SU-DHL-6 (cell line): ENCODE results near the gene CEL.

Source experiments
- H2AFZ ChIP-seq: fragments of 200-600 bp; sonication (generic); 2 replicates; pipeline ENCODE4 v1.6.1; 2014; ENCODE audit warnings: low read depth, mild to moderate bottlenecking, moderate library complexity, mixed read lengths, antibody characterized with exemption, low read length; ENCODE audit not compliant: severe bottlenecking
- H3F3A ChIP-seq: fragments of 200-600 bp; shearing (Covaris generic); 2 replicates; pipeline ENCODE4 v1.6.0; 2016; ENCODE audit warnings: antibody characterized with exemption, mild to moderate bottlenecking; ENCODE audit not compliant: insufficient read depth
- H3K27ac ChIP-seq: fragments of 200-600 bp; sonication (generic); 2 replicates; pipeline ENCODE4 v1.5.1; 2016; ENCODE audit warnings: low read depth, mild to moderate bottlenecking, low read length, moderate library complexity, mixed read lengths
- H3K27me3 ChIP-seq: fragments of 200-600 bp; sonication (generic), shearing (Covaris generic); 2 replicates; pipeline ENCODE4 v1.6.0; 2014; ENCODE audit warnings: mild to moderate bottlenecking, low read length
- H3K36me3 ChIP-seq: fragments of 200-600 bp; sonication (generic); 2 replicates; pipeline ENCODE4 v1.6.1; 2014; ENCODE audit warnings: mild to moderate bottlenecking, low read length, mixed read lengths
- H3K4me2 ChIP-seq: fragments of 300-600, 200-600 bp; shearing (Covaris generic), sonication (generic); 2 replicates; pipeline ENCODE4 v1.6.0; 2014; ENCODE audit warnings: low read length, low read depth, mild to moderate bottlenecking; ENCODE audit not compliant: poor library complexity, severe bottlenecking
- H3K4me3 ChIP-seq: fragments of 200-600 bp; sonication (generic); 2 replicates; pipeline ENCODE4 v1.5.1; 2014; ENCODE audit warnings: antibody characterized with exemption, low read length, mild to moderate bottlenecking, mixed read lengths; ENCODE audit not compliant: insufficient read depth, poor library complexity, severe bottlenecking
- H3K79me2 ChIP-seq: fragments of 200-600 bp; sonication (generic); 2 replicates; pipeline ENCODE4 v1.6.1; 2014; ENCODE audit warnings: mild to moderate bottlenecking, low read length, moderate library complexity; ENCODE audit not compliant: insufficient read depth
- H3K9ac ChIP-seq: fragments of 200-600 bp; sonication (generic); 2 replicates; pipeline ENCODE4 v1.7.0; 2014; ENCODE audit warnings: mild to moderate bottlenecking, low read length
- H3K9me2 ChIP-seq: fragments of 200-600 bp; sonication (generic); replicated peaks from 2 replicates; pipeline ENCODE4 v1.6.1; 2014; ENCODE audit warnings: low read length; ENCODE audit not compliant: insufficient read depth
- H3K9me3 ChIP-seq: fragments of 200-600 bp; sonication (generic); 2 replicates; pipeline ENCODE4 v1.6.1; 2014; ENCODE audit warnings: low read length, mixed read lengths; ENCODE audit not compliant: insufficient read depth
- H4K20me1 ChIP-seq: fragments of 200-600 bp; sonication (generic); 2 replicates; pipeline ENCODE4 v1.6.1; 2014; ENCODE audit warnings: low read depth, mild to moderate bottlenecking, antibody characterized with exemption, low read length, moderate library complexity, mixed read lengths
- EZH2phosphoT487 ChIP-seq: fragments of 200-600 bp; sonication (generic), shearing (Covaris generic); conservative IDR thresholded peaks from 2 replicates; pipeline ENCODE4 v1.6.1; 2018; ENCODE audit warnings: mild to moderate bottlenecking, antibody characterized with exemption, low read length, moderate library complexity, mixed read lengths
- TF ChIP-seq, protein P1 (sequence below): fragments of 200-600 bp; sonication (generic); IDR thresholded peaks from one replicate; pipeline ENCODE4 v1.5.1; 2017; ENCODE audit warnings: antibody characterized with exemption, mild to moderate bottlenecking, low read length, moderate library complexity; ENCODE audit not compliant: insufficient read depth, poor library complexity, severe bottlenecking

CEL gene

DNA sequence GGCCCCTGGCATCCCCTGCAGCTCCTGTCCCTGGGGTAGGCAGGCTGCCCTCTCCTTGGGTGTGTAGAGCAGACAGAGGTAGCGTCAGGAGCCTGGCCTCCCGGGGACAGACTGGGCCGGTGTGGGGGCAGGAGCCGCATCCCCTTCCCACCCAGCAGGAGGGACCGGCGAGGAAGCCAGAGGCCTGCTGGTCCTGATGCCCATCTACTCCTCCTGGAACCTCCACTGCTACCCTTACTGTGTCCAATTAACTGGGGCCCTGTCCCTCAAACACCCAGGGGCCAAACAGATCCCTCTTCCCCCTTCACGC is 43.6 kb downstream of the CEL start:
- H3K79me2 ChIP-seq, result no peaks in the 10 kb centered on the region
- H2AFZ ChIP-seq, result no peak overlapping the region
- H3K9me3 ChIP-seq, result no peaks in the 10 kb centered on the region
- H3K9ac ChIP-seq, result no peak overlapping the region
- H3K9me2 ChIP-seq, result no peaks in the 10 kb centered on the region
- no peak overlapping the region for H3K27ac ChIP-seq
- no peaks in the 10 kb centered on the region for H4K20me1 ChIP-seq
- no peak overlapping the region for H3K4me3 ChIP-seq
- no peaks in the 10 kb centered on the region for H3K36me3 ChIP-seq
- H3F3A ChIP-seq, result no peaks in the 10 kb centered on the region
- H3K4me2 ChIP-seq, result no peak overlapping the region
- TF ChIP-seq, protein P1, sequence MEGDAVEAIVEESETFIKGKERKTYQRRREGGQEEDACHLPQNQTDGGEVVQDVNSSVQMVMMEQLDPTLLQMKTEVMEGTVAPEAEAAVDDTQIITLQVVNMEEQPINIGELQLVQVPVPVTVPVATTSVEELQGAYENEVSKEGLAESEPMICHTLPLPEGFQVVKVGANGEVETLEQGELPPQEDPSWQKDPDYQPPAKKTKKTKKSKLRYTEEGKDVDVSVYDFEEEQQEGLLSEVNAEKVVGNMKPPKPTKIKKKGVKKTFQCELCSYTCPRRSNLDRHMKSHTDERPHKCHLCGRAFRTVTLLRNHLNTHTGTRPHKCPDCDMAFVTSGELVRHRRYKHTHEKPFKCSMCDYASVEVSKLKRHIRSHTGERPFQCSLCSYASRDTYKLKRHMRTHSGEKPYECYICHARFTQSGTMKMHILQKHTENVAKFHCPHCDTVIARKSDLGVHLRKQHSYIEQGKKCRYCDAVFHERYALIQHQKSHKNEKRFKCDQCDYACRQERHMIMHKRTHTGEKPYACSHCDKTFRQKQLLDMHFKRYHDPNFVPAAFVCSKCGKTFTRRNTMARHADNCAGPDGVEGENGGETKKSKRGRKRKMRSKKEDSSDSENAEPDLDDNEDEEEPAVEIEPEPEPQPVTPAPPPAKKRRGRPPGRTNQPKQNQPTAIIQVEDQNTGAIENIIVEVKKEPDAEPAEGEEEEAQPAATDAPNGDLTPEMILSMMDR, result no peak
- H3K27me3 ChIP-seq, result no peaks in the 10 kb centered on the region

DNA sequence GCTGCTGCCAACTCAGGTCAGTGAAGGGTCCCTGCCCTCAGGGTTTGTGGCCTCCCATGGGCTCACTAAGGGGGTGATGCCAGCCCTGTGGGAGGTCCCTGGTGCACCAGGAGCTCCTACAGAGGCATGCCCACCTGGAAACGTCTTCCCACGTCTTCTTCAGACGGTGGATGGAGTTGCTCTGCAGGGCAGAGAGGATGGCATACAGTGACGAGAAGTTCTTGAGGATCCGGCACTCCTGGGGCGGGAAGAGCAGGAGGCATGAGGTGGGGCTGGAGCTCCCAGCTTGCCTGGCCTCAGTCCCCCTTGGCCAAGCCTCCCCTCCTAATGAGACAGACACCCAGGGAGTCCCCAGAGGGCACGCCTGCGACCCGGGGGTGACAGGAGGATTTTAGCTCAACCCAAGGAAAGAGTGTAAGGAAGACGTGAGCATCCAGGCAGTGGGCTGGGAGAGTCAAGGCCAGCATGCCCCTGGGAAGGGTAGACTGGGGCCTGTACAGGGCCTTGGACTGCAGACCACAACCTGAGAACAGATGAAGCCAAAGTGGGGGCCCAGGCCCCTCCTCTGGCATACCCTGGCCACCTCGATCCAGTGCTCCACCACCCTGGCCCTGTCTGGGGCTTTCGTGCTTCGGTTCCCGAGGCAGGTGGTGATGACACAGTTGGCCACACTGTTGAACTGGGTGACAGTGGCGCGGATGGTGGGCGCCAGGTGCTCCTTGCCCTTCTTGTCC is 44.9 kb downstream of the CEL start:
- H3K36me3 ChIP-seq, result no peaks in the 10 kb centered on the region
- H4K20me1 ChIP-seq, result no peaks in the 10 kb centered on the region
- no peak overlapping the region for H3K27ac ChIP-seq
- no peak overlapping the region for H3K4me3 ChIP-seq
- no peak overlapping the region for H2AFZ ChIP-seq
- no peak overlapping the region for H3K4me2 ChIP-seq
- H3K27me3 ChIP-seq, result no peaks in the 10 kb centered on the region
- no peaks in the 10 kb centered on the region for H3K79me2 ChIP-seq
- no peaks in the 10 kb centered on the region for H3K9me3 ChIP-seq
- H3K9ac ChIP-seq, result no peak overlapping the region
- TF ChIP-seq EZH2phosphoT487, result no peak
- TF ChIP-seq, protein P1, result no peak
- H3K9me2 ChIP-seq, result no peaks in the 10 kb centered on the region
- H3F3A ChIP-seq, result no peaks in the 10 kb centered on the region

DNA sequence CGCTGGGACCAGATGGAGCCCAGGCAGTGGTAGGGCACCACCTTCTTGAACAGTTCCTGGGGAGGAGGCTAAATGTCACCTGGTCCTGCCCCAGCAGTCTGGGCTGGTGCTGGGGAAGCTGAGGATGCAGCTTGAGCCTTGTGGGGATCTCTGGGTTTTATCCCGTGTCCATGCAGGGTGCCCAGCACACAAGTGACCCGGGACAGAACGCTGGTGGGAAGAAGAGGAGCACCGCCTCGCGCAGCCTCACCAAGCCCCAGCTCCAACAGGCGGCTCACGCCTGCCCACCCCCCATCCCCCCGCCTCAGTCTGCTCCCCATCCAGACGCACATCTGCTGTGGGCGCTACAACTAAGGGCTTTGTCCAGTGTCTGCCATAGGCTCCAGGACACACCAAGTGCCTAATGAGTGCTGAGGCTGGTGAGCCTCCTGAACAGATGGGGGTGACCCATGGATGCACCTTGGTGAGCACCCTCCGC is 45.5 kb downstream of the CEL start:
- Histone ChIP-seq H2AFZ (no peak overlapping the region), H3F3A (no peaks in the 10 kb centered on the region), H3K9ac (no peak overlapping the region), H3K27ac (no peak overlapping the region), H3K4me2 (no peak overlapping the region), H3K27me3 (no peaks in the 10 kb centered on the region), H3K9me2 (no peaks in the 10 kb centered on the region), H3K36me3 (no peaks in the 10 kb centered on the region), H3K79me2 (no peaks in the 10 kb centered on the region), H3K9me3 (no peaks in the 10 kb centered on the region), H3K4me3 (no peak overlapping the region), H4K20me1 (no peaks in the 10 kb centered on the region)
- no peak for TF ChIP-seq EZH2phosphoT487
- TF ChIP-seq, protein P1, result no peak
